ENCODE data around the gene SLC35F3.
"Not testable (repeated sequence)": the region's sequence is repeated elsewhere in the genome, so short reads cannot be mapped to it uniquely, and the experiment has no call there.

SLC35F3 gene

DNA sequence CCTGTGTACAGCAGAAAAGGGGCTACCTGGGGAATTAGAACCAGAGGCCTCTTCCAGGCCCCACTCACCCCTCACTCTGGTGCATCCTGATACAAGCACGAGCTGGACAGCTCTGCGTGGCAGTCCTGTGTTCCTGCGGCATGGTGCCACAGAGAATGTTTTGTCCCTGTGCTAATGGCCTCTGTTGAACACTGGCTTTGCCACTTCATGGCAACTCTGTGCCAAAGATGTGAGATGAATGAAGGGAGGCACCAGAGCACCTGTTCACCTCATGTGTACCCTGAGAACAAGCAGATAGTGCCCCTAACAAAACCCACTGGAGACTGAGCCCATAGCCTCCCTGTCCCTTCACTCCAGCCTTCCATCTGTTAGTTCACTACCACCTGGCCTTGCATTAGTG is 269.5 kb downstream of the SLC35F3 start:
- H3K4me1 ChIP-seq (ENCODE audit: control insufficient read depth, insufficient read depth, low read length, unreplicated experiment) = no peaks in the 10 kb centered on the region
- H3K27me3 ChIP-seq (ENCODE audit: insufficient read depth, low read length) = peaks cover 15% of the 10 kb centered on the region; the same call in 1 of the 2 replicates
- no peaks in the 10 kb centered on the region for H3K79me2 ChIP-seq (ENCODE audit: control insufficient read depth, insufficient read depth, low read length, unreplicated experiment)
- no peaks in the 10 kb centered on the region for H3K36me3 ChIP-seq (ENCODE audit: insufficient read depth, low read length)
- no peak overlapping the region for H3K27ac ChIP-seq (ENCODE audit: low read depth, low read length)
- no peak overlapping the region for H3K4me3 ChIP-seq (ENCODE audit: low read depth, low read length)
- H2AFZ ChIP-seq (ENCODE audit: low read length, unreplicated experiment) = no peak overlapping the region

DNA sequence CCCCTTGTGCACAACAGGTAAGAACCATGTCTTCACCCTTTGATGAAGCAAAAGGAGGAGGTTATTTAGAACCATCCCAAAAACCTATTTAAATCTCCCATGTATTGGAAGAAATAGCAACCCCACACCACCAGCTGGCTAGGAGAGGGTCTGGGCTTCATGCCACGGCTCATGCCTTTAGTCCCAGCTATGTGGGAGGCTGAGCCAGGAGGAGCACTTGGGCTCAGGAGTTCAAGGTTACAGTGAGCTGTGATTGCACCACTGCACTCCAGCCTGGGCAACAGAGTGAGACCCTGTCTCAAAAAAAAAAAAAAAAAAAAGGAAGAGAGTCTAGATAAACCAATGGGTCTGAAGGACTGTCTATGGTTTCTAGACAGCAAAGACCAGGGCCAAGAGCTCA is 270.9 kb downstream of the SLC35F3 start:
- no peaks in the 10 kb centered on the region for H3K79me2 ChIP-seq (ENCODE audit: control insufficient read depth, insufficient read depth, low read length, unreplicated experiment)

DNA sequence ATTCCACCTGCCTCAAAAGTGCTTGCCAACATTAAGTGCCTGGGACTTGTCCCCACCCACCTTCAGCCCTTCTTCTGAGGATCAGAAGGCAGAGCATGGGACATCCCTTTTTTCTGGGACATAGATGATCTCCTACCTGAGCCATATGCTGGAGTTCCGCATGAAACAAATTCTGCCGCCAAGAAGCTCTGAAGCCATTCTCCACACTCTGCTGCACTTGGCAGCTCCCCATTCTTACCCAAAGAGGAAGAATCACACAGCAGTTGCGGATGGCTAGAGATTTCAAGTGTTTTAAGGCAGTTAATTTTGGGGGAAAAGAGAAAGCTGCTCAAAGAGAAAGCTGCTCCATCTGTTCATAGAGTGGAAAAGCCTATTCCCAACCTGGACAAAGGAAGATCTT is 271.5 kb downstream of the SLC35F3 start:
- H3K27me3 ChIP-seq (ENCODE audit: insufficient read depth, low read length) = peaks cover 17% of the 10 kb centered on the region
- no peaks in the 10 kb centered on the region for H3K4me1 ChIP-seq (ENCODE audit: control insufficient read depth, insufficient read depth, low read length, unreplicated experiment)
- H3K36me3 ChIP-seq (ENCODE audit: insufficient read depth, low read length) = no peaks in the 10 kb centered on the region
- H3K79me2 ChIP-seq (ENCODE audit: control insufficient read depth, insufficient read depth, low read length, unreplicated experiment) = no peaks in the 10 kb centered on the region
- no peak overlapping the region for H2AFZ ChIP-seq (ENCODE audit: low read length, unreplicated experiment)
- H3K27ac ChIP-seq (ENCODE audit: low read depth, low read length) = no peak overlapping the region
- H3K4me3 ChIP-seq (ENCODE audit: low read depth, low read length) = no peak overlapping the region

More for the DNA sequence above, 270.9 kb downstream of the SLC35F3 start:
- Histone ChIP-seq H3K4me3 (ENCODE audit: low read depth, low read length) (no peak overlapping the region), H3K36me3 (ENCODE audit: insufficient read depth, low read length) (no peaks in the 10 kb centered on the region), H3K4me1 (ENCODE audit: control insufficient read depth, insufficient read depth, low read length, unreplicated experiment) (no peaks in the 10 kb centered on the region), H3K27ac (ENCODE audit: low read depth, low read length) (no peak overlapping the region), H2AFZ (ENCODE audit: low read length, unreplicated experiment) (no peak overlapping the region), H3K27me3 (ENCODE audit: insufficient read depth, low read length) (peaks cover 21% of the 10 kb centered on the region)

DNA sequence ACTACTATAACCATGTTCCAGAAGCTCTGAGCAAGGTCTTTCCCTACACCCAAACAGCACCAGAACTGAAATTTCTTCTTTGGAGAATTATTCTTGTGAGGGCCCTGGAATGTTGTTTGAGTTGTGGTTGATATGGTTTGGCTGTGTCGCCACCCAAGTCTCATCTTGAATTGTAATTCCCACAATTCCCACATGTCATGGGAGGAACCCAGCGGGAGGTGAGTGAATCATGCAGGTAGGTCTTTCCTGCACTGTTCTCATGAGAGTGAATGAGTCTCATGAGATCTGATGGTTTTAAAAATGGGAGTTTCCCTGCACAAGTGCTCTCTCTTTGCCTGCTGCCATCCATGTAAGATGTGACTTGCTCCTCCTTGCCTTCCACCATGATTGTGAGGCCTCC is 272.4 kb downstream of the SLC35F3 start:
- H2AFZ ChIP-seq (ENCODE audit: low read length, unreplicated experiment); H3K4me1 ChIP-seq (ENCODE audit: control insufficient read depth, insufficient read depth, low read length, unreplicated experiment); H3K4me3 ChIP-seq (ENCODE audit: low read depth, low read length); H3K36me3 ChIP-seq (ENCODE audit: insufficient read depth, low read length); H3K79me2 ChIP-seq (ENCODE audit: control insufficient read depth, insufficient read depth, low read length, unreplicated experiment); H3K27ac ChIP-seq (ENCODE audit: low read depth, low read length): not testable (repeated sequence)
- H3K27me3 ChIP-seq (ENCODE audit: insufficient read depth, low read length) = peaks cover 23% of the 10 kb centered on the region

DNA sequence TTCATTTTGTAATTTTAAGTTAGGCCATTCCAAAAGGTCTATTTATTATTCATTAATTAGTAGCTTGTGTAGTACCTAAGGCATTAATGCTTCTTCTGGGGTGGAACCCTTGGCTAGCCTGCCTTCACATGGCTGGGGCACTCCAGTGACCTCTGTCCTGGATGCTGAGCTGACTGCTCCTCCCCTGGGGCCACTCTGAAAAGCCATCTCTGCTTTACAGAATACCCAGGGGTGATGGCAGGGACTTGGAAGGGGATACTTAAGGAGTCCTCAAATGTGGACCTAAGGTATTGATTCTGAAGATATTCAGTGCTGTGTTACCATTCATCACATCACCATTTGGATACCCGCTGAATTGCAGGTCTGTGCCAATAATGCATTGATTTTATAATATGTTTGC is 281.0 kb downstream of the SLC35F3 start:
- H3K27me3 ChIP-seq (ENCODE audit: insufficient read depth, low read length) = peaks cover 9% of the 10 kb centered on the region; the same call in 1 of the 2 replicates
- H3K4me3 ChIP-seq (ENCODE audit: low read depth, low read length) = no peak overlapping the region
- no peaks in the 10 kb centered on the region for H3K36me3 ChIP-seq (ENCODE audit: insufficient read depth, low read length)
- no peaks in the 10 kb centered on the region for H3K79me2 ChIP-seq (ENCODE audit: control insufficient read depth, insufficient read depth, low read length, unreplicated experiment)
- H2AFZ ChIP-seq (ENCODE audit: low read length, unreplicated experiment) = no peak overlapping the region
- no peaks in the 10 kb centered on the region for H3K4me1 ChIP-seq (ENCODE audit: control insufficient read depth, insufficient read depth, low read length, unreplicated experiment)
- no peak overlapping the region for H3K27ac ChIP-seq (ENCODE audit: low read depth, low read length)

DNA sequence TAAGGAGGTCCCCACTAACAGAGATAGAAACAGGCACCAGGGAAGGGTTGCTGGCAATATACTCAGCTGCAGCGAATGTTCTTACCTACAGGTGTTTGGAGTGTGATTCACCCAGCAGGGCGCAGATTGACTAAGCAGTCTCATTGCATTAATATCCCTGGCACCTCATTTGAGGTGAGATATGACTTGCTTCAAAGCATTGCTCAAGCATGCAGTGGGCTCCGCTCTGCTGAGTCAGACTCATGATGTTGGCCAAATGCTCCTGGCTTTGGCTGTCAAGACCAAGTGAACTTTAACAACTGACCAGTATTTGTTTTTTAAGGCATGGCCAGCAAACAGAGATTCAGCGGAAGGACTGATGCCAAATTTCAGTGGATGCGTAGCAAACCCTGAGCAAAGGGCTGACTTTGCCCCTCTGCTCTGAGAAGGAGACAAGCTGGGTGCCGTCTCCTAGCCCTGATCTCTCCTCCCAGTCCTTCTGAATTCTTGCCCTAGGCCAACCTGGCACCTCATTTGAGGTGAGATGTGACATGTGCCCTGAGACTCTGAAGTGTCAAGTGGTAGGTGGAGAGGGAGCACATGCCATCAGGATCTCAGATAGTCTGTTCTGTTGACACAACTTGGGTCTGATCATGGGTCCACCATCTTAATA is 281.7 kb downstream of the SLC35F3 start:
- H3K4me3 ChIP-seq (ENCODE audit: low read depth, low read length) = no peak overlapping the region
- H3K79me2 ChIP-seq (ENCODE audit: control insufficient read depth, insufficient read depth, low read length, unreplicated experiment) = no peaks in the 10 kb centered on the region
- no peaks in the 10 kb centered on the region for H3K4me1 ChIP-seq (ENCODE audit: control insufficient read depth, insufficient read depth, low read length, unreplicated experiment)
- H3K27me3 ChIP-seq (ENCODE audit: insufficient read depth, low read length) = peaks cover 9% of the 10 kb centered on the region; the same call in 1 of the 2 replicates
- no peak overlapping the region for H2AFZ ChIP-seq (ENCODE audit: low read length, unreplicated experiment)
- no peaks in the 10 kb centered on the region for H3K36me3 ChIP-seq (ENCODE audit: insufficient read depth, low read length)
- no peak overlapping the region for H3K27ac ChIP-seq (ENCODE audit: low read depth, low read length)

DNA sequence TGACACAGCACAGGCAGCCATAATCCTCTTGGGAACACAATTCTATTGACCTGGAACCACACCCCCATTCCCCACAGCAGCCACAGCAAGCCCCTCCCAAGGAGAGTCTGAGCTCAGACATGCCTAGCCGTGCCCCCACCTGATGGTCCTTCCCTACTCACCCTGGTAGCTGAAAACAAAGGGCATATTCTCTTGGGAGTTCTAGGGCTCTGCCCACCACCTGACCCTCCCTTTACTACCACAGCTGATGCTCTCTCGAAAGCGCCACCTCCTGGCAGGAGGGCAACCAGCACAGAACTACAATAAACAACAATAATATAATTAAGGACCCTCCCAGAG is 283.9 kb downstream of the SLC35F3 start:
- Histone ChIP-seq H3K79me2 (ENCODE audit: control insufficient read depth, insufficient read depth, low read length, unreplicated experiment) (no peaks in the 10 kb centered on the region), H2AFZ (ENCODE audit: low read length, unreplicated experiment) (no peak overlapping the region), H3K27me3 (ENCODE audit: insufficient read depth, low read length) (no peaks in the 10 kb centered on the region), H3K27ac (ENCODE audit: low read depth, low read length) (no peak overlapping the region), H3K36me3 (ENCODE audit: insufficient read depth, low read length) (no peaks in the 10 kb centered on the region), H3K4me1 (ENCODE audit: control insufficient read depth, insufficient read depth, low read length, unreplicated experiment) (no peaks in the 10 kb centered on the region), H3K4me3 (ENCODE audit: low read depth, low read length) (no peak overlapping the region)

DNA sequence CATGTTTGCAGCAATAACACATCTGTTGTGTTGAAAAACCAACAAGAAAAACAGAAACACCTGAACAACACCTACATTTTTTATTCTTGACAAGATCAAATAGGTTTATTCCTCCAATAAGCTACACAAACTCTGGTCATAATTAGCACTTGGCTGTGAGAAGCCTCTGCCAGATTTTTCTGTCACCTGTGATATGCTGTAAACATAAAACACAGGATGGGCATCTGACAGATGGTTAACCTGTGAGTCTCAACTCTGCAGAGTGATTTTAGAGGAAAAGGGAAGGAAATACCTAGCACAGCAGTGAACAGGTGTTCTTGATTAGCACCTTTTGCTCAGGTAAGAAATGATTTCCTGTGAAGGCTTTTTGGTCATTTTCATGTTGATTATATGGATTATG is 293.4 kb downstream of the SLC35F3 start:
- H3K27me3 ChIP-seq (ENCODE audit: insufficient read depth, low read length) = peaks cover 11% of the 10 kb centered on the region; the same call in 1 of the 2 replicates
- H3K4me3 ChIP-seq (ENCODE audit: low read depth, low read length) = no peak overlapping the region
- H2AFZ ChIP-seq (ENCODE audit: low read length, unreplicated experiment) = no peak overlapping the region
- no peak overlapping the region for H3K27ac ChIP-seq (ENCODE audit: low read depth, low read length)
- no peaks in the 10 kb centered on the region for H3K4me1 ChIP-seq (ENCODE audit: control insufficient read depth, insufficient read depth, low read length, unreplicated experiment)
- H3K36me3 ChIP-seq (ENCODE audit: insufficient read depth, low read length) = no peaks in the 10 kb centered on the region
- H3K79me2 ChIP-seq (ENCODE audit: control insufficient read depth, insufficient read depth, low read length, unreplicated experiment) = no peaks in the 10 kb centered on the region

DNA sequence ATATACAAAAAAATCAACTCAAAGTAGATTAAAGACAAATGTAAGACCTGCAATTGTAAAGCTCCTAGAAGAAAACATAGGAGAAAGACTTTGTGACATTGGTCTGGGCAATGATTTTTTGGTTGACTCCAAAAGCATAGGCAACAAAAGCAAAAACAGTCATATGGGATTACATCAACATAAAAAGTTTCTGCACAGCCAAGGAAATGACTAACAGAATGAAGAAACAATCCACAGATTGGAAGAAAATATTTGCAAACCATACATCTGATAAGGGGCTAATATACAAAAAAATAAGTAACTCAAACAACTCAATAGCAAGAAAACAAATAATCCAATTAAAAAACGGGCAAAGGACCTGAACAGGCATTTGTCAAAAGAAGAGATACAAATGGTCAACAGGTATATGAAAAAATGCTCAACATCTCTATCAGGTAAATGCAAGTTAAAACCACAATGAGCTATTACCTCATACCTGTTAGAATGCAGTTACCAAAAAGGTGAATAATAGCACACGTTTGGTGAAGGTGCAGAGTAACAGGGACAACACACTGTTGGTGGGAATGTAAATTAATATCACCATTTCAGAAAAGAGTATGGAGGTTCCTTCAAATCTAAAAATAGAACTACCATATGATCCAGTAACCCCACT is 295.1 kb downstream of the SLC35F3 start:
- no peaks in the 10 kb centered on the region for H3K79me2 ChIP-seq (ENCODE audit: control insufficient read depth, insufficient read depth, low read length, unreplicated experiment)
- H3K4me3 ChIP-seq (ENCODE audit: low read depth, low read length) = no peak overlapping the region
- no peaks in the 10 kb centered on the region for H3K36me3 ChIP-seq (ENCODE audit: insufficient read depth, low read length)
- H3K27me3 ChIP-seq (ENCODE audit: insufficient read depth, low read length) = peaks cover 12% of the 10 kb centered on the region; the same call in 1 of the 2 replicates
- no peak overlapping the region for H2AFZ ChIP-seq (ENCODE audit: low read length, unreplicated experiment)
- no peaks in the 10 kb centered on the region for H3K4me1 ChIP-seq (ENCODE audit: control insufficient read depth, insufficient read depth, low read length, unreplicated experiment)
- H3K27ac ChIP-seq (ENCODE audit: low read depth, low read length) = no peak overlapping the region

DNA sequence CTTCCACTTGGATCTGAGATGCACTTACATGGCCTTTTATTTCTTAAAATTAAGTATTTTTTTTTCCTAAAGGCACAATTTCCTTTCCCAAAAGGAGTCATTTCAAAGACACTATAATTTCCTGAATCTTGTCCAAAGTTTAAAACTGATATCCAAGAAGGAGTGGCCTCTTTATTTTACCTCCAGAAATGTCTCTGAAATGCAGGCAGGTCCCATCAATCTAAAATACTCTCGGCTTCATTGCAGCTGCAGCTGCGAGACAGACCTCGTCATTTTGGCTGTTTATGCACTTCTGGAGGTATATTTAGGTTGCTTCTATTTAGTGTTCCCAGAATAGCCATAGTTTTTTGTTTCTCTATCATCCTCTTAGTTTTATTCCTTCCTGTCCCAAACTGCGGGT is 296.1 kb downstream of the SLC35F3 start:
- Histone ChIP-seq H3K27ac (ENCODE audit: low read depth, low read length) (no peak overlapping the region), H3K36me3 (ENCODE audit: insufficient read depth, low read length) (no peaks in the 10 kb centered on the region), H3K79me2 (ENCODE audit: control insufficient read depth, insufficient read depth, low read length, unreplicated experiment) (no peaks in the 10 kb centered on the region), H2AFZ (ENCODE audit: low read length, unreplicated experiment) (no peak overlapping the region), H3K27me3 (ENCODE audit: insufficient read depth, low read length) (peaks cover 12% of the 10 kb centered on the region; the same call in 1 of the 2 replicates), H3K4me1 (ENCODE audit: control insufficient read depth, insufficient read depth, low read length, unreplicated experiment) (no peaks in the 10 kb centered on the region), H3K4me3 (ENCODE audit: low read depth, low read length) (no peak overlapping the region)

DNA sequence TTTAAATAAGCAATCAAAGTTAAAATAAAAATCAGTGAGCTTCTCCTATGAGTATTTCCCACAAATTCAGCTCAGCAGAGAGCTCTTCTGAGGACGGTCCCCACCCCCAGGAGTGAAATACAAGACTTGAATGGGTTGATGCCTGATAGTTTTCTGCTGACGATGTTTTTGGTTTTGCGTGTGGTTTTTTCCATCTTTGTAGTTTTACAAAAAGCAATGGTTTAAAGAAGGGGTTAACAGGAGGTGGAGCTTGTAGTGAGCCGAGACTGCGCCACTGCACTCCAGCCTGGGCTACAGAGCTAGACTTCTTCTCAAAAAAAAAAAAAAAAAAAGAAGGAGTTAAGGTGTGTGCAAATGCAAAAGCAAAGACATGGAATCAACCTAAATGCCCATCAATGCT is 297.1 kb downstream of the SLC35F3 start:
- no peak overlapping the region for H3K4me3 ChIP-seq (ENCODE audit: low read depth, low read length)
- H3K36me3 ChIP-seq (ENCODE audit: insufficient read depth, low read length) = no peaks in the 10 kb centered on the region
- H3K4me1 ChIP-seq (ENCODE audit: control insufficient read depth, insufficient read depth, low read length, unreplicated experiment) = no peaks in the 10 kb centered on the region
- H3K27ac ChIP-seq (ENCODE audit: low read depth, low read length) = no peak overlapping the region
- H3K79me2 ChIP-seq (ENCODE audit: control insufficient read depth, insufficient read depth, low read length, unreplicated experiment) = no peaks in the 10 kb centered on the region
- H3K27me3 ChIP-seq (ENCODE audit: insufficient read depth, low read length) = peaks cover 12% of the 10 kb centered on the region; the same call in 1 of the 2 replicates
- H2AFZ ChIP-seq (ENCODE audit: low read length, unreplicated experiment) = no peak overlapping the region

Data from ACC112 (cell line).